K562 (cell line): ENCODE measurements around the gene ZNF598.

Source experiments
- ZBTB17 ChIP-seq: fragments of 450-650 bp; formaldehyde crosslinking; IDR thresholded peaks from 2 replicates; pipeline ENCODE4 v1.4.0; 2020; ENCODE audit warnings: mild to moderate bottlenecking
- TF ChIP-seq, protein P1 (sequence below): sonication (generic); formaldehyde crosslinking; IDR thresholded peaks from 2 replicates; pipeline ENCODE4 v1.8.0; 2022; ENCODE audit warnings: mild to moderate bottlenecking, missing genetic modification reagents
- TF ChIP-seq, protein P2 (sequence below): sonication (generic); formaldehyde crosslinking; IDR thresholded peaks from 2 replicates; pipeline ENCODE4 v1.8.1; 2022; ENCODE audit warnings: missing genetic modification reagents

DNA sequence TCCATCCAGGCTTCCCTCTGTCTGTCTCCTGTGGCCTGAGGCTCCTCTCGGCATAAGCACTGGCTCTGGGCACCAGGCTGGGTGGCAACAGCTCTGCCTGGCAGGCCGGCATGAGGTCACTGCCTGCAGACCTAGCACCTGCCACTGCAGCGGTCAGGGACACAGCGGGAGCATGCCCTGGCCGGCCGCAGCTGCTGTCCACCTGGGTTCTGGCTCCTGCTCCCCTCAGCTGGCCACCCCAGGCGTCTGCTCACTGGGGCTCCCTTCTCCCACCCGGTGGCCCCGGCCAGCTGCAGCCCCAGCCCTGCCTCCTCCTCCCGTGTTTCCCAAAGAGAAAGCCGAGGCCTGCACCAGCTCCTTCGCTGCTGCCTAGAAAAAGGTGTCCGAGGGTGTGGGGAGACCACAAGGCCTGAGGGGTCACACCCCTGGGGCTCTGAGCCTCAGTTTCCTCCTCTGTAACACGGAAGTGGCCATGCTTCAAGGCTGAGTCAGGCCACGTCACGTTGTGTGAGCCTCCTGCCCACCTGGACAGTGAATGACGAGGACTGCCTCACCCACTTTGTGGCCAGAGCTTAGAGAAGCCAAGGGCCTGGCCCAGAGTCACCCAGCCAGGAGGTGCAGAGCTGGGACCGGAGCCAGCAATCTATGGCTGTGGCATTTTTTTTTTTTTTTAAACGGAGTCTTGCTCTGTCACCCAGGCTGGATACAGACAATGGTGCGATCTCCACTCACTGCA is 31.3 kb upstream of the ZNF598 start:
- TF ChIP-seq, protein P1, sequence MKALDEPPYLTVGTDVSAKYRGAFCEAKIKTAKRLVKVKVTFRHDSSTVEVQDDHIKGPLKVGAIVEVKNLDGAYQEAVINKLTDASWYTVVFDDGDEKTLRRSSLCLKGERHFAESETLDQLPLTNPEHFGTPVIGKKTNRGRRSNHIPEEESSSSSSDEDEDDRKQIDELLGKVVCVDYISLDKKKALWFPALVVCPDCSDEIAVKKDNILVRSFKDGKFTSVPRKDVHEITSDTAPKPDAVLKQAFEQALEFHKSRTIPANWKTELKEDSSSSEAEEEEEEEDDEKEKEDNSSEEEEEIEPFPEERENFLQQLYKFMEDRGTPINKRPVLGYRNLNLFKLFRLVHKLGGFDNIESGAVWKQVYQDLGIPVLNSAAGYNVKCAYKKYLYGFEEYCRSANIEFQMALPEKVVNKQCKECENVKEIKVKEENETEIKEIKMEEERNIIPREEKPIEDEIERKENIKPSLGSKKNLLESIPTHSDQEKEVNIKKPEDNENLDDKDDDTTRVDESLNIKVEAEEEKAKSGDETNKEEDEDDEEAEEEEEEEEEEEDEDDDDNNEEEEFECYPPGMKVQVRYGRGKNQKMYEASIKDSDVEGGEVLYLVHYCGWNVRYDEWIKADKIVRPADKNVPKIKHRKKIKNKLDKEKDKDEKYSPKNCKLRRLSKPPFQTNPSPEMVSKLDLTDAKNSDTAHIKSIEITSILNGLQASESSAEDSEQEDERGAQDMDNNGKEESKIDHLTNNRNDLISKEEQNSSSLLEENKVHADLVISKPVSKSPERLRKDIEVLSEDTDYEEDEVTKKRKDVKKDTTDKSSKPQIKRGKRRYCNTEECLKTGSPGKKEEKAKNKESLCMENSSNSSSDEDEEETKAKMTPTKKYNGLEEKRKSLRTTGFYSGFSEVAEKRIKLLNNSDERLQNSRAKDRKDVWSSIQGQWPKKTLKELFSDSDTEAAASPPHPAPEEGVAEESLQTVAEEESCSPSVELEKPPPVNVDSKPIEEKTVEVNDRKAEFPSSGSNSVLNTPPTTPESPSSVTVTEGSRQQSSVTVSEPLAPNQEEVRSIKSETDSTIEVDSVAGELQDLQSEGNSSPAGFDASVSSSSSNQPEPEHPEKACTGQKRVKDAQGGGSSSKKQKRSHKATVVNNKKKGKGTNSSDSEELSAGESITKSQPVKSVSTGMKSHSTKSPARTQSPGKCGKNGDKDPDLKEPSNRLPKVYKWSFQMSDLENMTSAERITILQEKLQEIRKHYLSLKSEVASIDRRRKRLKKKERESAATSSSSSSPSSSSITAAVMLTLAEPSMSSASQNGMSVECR (CRISPR knock-in tag): no peak
- TF ChIP-seq, protein P2, sequence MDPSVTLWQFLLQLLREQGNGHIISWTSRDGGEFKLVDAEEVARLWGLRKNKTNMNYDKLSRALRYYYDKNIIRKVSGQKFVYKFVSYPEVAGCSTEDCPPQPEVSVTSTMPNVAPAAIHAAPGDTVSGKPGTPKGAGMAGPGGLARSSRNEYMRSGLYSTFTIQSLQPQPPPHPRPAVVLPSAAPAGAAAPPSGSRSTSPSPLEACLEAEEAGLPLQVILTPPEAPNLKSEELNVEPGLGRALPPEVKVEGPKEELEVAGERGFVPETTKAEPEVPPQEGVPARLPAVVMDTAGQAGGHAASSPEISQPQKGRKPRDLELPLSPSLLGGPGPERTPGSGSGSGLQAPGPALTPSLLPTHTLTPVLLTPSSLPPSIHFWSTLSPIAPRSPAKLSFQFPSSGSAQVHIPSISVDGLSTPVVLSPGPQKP: no peak
- no peak for TF ChIP-seq ZBTB17 (CRISPR knock-in tag)
